ENCODE data around the gene TMEM51.
"Not testable (repeated sequence)": the region's sequence is repeated elsewhere in the genome, so short reads cannot be mapped to it uniquely, and the experiment has no call there.

The TMEM51 gene

DNA sequence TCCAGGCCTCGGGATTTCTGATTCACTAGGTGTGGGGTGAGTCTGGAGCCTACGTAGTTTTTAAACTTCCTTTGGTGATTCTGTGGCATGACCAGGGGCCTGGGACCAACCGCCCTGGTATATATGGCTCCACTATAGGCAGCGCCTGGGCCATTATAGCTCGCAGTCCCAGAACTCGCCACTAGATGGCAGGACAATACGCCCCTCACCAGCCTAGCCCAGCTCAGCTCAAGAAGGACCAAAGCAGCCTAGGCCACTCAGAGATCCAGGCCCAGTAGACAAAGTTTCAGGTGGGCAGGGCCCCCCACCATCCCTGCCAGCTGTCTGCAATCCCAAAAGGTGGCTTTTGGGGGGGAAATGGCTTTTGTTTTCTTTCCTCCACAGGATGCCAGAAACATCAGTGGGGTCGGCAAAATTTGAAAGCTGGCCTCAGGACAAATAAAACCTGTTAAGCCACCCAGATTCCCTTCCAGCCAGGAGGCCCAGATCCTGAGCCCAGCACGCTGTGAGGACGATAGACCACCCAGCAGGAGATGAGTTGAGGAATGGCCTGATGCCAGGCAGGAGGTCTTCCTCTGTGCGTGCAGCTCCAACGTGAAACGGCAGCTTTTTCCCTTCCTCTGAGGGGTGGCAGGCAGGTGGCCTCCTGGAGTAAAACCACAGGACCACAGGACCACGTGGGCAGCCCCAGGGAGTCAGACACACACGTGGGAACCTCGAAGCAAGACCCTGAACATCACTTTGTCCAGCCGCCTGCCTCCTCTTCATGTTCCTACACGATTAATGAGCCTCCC, 24.8 kb upstream of the TMEM51 start:
- peak; percentile 62 for DNase-seq

DNA sequence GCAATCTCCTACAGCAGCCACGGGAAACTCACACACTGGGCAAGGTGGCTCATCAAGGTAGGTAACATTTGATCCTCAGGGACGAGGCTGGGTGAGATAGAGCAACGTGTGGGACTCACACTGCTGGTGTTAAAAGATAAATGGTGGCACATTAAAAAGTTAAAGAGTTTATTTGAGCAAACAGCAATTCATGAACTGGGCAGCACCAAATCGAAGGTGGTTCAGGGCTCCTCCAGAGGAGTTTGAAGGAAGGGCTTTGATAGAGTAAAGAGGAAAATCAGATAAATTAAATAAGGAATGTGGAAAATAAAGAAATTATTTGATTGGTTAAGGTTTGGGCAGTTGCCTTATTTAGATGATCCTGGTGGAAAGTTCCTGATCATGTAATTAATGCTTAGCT, 23.6 kb upstream of the TMEM51 start:
- DNase-seq: no peak

DNA sequence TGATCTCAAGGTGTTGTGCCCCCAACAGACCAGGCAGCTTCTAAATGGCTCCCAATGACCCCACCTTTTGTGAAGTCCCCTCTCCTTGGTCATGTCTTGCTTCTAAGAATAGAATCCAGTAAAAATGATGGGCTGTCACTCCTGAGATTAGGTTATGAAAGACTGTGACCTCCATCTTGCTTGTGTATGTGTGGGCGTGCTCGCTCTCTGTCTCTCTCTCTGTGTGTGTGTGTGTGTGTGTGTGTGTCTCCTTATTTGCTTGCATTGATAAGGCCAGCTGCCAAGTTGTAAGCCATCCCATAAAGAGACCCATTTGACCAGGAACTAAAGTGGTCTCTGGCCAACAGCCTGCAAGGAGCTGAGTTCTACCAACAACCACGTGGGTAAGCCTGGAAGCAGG, 22.9 kb upstream of the TMEM51 start:
- DNase-seq: no peak

DNA sequence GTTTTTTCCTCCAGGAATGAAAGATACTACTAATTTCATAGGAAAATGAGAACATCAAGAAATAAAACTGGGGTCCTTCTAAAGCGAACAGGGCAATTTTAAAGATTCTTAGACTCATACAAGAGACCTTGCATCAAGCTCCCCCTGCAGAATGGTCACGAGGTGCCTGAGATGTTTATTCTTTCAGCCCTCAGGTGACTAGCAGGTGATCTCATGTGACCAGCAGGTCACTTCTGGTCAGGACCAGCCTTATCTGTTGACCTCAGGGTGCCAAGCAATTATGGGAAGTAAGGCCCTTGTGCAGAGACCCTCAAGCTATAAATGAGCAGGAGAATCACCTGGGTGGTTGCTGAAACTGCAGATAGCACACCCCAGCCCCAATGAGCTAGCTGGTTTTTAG, 20.6 kb upstream of the TMEM51 start:
- DNase-seq: no peak

DNA sequence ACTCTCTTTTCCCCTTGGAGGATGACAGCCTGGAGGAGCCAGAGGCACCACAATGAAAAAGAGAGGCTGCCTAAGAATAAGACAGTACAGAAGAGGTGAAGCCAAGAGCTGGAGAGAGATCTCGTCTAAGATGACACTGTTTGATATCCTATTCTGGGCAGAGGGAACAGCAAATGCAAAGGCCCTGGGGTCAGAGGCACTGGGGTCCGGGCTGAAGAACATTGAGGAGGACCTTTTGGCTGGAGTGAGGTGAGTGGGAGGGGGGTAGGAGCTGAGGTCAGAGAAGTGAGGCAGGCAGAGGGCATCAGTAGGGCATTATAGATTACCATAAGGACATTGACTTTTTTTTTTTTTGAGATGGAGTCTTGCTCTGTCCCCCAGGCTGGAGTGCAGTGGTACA, 19.3 kb upstream of the TMEM51 start:
- DNase-seq: no peak

DNA sequence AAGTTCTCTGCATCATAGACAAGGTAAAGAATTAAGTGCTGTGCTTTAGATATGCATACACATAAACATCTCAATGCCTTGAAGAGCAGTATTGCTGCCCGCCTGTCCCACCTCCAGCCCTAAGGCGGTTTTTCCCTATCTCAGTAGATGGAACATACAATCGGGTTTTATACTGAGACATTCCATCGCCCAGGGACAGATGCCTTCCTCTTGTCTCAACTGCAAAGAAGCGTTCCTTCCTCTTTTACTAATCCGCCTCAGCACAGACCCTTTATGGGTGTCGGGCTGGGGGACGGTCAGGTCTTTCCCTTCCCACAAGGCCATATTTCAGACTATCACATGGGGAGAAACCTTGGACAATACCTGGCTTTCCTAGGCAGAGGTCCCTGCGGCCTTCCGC, 17.9 kb upstream of the TMEM51 start:
- not testable (repeated sequence) for DNase-seq

DNA sequence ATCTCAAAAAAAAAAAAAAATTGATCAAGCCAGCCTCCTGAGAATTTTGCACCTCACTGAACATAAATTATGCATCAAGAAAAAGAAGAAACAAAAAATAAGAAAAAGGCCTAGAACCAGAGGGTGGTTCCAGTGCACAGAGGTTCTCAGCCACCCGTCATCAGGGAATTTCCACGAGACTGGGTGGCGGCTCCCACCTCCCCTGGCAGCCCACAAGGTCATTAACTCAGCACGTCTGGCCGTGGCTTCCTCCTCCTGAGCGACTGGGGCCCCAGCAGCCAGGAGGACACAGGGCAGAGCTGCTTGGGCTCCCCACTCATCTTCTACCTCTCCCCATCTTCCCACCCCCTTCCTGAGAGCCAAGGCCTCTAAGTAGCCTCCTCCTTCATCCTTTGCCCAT, 15.7 kb upstream of the TMEM51 start:
- no peak for DNase-seq

DNA sequence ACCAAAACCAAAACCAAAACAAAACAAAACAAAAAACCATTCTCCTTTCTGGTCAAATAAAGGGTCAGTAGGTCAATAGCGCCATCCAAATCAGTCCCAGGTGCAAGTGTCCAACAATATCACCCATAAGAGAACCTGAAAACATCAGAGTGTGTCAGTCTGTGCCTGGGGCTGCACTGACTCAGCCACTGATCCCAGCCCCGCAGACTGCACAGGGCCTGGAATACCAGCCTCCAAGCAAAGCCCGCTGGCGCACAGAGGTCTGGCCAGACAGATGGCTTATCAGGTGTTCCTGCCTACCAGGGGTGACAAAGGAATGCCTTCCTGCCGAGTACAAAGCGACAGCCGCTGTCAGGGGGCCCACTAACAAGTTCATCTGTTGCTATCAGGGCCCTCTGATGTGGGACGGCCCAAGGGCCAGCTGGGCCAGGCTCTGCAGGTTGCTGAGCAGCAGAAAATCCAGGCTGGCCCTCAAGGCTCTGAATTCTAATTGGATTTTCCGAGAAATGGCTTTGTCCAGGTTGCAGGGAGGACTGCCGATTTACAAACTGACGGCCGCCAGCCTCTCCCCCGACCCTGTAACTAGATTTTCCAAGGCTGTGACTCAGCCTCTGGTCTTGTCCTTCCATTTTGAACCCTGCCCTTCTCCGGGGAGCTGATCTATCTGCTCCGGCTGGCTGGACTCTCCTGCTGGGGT, 13.7 kb upstream of the TMEM51 start:
- DNase-seq: peak; percentile 26

DNA sequence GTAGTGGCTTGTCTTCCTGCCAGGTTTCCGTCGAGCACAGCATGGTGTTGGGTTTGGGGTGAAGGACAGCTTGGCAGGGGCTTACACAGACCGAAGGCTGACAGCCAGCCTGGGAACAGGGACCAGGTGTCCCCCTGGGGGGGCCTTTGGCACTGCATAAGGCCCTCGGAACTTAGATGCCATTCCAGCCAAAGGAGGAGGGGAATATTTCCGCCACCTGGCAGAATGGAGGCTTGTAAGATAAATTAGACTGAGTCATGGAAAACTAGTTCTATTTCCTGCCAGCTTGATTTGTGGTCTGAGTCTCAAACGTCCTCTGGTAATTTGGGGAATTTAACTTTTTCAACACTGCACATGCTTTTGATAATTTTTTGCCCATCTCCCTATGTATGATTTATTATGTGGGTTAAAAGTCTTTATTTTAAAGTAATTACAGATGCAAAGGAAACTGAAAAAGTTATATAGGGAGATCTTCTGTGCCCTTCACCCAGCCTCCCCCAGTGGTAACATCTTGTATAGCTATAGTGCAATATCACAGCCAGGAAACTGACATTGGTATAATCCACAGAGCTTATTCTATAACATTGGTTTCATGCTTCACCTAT, 11.5 kb upstream of the TMEM51 start:
- no peak for DNase-seq

DNA sequence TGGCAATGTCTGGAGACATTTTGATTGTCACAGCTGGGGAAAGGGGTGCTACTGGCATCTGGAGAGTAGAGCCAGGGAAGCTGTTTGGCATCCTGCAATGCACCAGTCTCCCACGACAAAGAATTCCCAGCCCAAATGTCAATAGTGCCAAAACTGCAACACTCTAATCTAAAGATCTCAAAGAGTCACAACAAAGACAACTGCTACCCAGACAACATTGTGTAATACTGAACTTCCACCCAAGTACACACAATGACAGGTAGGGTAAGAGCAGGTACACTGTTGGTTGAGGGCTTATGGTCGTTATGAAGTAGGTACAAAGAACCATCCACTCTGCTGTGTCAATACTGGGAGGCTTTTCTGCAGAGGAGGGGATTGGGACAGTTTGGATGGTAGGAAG, 8.2 kb upstream of the TMEM51 start:
- no peak for DNase-seq

DNA sequence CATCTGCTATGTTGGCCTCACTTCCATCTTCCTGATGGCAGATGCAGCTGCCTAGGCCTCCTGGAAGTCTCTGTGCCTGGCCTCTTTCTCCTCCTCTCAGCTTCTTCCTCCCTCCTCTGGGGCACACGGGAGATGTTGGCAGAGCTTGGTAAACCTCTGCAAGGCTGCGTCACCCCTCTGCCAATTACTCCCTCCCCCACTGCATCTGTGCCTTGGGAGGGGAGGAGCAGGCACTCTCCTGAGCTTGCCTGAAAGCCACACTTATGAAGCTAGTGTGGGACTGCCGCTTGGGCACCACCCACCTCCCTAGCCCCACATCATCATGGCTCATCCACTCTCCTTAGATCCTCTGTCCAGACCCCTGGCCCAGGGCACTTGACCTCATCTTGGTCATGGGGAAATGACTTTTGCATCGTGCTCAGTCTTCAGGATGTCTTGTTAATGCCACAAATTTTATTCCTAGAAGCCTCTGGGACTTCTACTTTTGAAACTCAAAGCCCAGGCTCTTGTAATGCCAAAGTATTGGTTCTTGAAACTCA, 7.3 kb upstream of the TMEM51 start:
- no peak for DNase-seq

DNA sequence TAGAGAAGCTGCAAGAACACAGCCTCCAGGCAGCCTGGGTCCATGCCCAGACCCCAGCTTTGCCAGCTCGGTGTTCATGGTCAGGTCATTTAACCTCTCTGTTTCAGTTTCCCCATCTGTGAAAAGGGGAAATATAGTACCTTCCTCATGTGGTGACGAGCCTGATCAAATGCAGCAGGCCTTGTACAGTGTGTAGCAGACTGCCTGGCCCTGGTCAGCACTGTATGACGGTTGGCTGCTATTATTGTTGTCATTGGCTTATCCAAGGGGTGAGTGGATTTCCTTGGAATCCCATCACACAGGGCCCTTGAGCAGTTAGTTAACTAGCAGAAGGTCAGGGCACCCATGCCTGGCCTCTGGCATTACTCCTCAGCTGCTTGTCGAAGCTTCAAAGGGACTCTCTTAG, 6.6 kb upstream of the TMEM51 start:
- no peak for DNase-seq

DNA sequence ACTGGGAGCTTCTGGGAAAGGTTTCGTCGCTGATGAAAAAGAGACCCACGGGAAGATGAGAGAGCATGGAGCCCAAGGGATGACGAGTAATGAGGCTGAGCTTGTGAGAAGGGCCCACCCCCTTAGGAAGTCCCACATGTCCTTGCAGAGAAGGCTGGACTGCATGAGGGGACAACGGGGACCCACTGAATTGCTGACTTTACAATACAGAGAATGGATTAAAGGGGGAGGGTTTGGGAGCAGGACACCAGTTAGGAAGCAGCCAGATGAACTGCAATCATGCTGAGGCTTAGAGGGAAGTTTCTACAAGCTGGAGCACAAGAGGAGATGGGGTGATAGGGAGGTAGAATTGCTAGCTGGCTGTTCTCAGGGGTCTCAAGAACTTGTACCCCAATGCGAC, 5.5 kb upstream of the TMEM51 start:
- DNase-seq: no peak

DNA sequence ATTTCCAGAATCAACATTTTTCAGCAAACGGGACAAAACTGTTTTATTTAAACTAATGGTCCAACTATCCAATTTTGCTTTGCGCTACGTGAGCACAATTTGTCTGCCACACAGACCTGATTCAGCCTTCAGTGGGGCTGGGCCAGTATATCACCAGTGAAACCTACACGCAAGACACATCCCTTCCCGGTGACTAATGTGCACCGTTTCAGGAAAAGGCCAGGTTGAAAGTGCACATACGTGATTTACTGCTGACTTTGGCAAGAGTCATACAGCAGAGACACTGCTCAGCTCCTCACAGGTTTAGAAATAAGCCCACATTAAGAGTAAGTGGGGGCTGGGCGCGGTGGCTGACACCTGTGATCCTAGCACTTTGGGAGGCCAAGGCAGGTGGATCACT, 5.1 kb upstream of the TMEM51 start:
- DNase-seq: no peak

DNA sequence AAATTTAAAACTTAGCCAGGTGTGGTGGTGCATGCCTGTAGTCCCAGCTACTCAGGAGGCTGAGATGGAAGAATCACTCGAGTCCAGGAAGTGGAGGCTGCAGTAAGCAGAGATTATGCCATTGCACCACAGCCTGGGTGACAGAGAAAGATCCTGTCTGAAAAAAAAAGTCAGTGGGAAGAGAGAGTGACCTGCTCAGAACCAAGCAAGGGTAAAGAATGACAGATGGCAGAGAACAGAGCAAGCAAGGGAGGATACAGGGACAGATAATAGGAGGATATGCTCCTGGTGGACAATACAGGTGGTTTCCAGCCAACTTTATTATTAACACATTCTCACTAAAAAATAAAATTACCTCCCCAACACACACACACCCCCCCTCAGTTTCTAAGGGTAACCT, 4.6 kb upstream of the TMEM51 start:
- DNase-seq: no peak

DNA sequence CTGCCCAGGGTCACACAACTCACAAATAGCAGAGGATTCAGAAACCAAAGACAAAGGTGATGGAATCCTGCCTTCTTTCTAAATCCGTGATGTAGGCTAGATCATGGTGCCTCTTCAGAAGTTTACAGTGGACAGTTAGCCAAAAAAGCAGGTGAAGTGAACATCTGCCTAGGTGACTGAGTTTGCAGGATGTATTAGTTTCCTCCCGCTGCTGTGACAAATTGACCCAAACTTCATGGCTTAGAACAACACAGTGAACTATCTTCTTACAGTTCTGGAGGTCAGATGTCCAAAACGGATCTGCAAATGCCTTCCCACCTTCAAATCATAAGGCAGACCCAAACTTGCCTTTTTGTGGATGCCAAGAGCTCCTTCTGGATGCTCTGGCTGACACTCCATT, 3.2 kb upstream of the TMEM51 start:
- no peak for DNase-seq

DNA sequence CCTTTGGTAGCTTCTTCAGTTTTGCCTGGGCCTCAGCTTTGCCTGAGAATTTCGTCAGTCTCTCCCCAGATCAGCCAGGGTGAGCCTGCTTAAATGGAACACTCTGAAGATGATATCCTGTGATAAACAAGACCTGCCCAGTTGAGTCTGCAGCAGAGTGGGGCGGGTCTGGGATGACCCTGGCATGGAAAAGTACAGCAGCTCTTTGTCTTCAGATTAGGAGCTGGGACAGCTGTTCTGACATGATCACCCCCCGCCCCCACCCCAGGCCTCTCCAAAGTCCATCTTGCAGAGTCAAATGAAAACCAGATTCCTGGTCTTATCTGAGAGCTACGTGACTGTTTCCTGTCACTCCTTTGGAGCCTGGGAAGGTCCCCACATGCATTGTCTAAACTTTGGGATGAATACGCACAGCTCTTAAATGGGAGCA, 2.2 kb upstream of the TMEM51 start:
- DNase-seq: no peak

DNA sequence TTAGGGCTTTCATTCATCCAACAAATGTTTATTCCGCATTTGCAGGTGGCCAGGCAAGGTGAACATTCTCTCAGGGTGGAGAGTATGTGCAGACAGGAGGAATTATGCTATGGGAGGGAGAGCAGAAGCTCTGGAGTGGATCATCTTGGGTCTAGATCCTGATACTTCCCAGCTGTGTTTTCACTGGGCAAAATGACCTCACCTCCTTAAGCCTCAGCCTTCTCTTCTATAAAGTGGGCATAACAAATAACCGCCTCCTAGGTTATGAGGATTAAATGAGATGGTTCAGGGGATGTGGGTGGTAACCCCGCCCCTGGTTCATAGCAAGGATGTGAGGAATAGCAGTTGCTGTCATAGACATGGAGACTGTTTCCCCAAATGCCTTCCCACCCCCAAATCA, 1.7 kb upstream of the TMEM51 start:
- no peak for DNase-seq

DNA sequence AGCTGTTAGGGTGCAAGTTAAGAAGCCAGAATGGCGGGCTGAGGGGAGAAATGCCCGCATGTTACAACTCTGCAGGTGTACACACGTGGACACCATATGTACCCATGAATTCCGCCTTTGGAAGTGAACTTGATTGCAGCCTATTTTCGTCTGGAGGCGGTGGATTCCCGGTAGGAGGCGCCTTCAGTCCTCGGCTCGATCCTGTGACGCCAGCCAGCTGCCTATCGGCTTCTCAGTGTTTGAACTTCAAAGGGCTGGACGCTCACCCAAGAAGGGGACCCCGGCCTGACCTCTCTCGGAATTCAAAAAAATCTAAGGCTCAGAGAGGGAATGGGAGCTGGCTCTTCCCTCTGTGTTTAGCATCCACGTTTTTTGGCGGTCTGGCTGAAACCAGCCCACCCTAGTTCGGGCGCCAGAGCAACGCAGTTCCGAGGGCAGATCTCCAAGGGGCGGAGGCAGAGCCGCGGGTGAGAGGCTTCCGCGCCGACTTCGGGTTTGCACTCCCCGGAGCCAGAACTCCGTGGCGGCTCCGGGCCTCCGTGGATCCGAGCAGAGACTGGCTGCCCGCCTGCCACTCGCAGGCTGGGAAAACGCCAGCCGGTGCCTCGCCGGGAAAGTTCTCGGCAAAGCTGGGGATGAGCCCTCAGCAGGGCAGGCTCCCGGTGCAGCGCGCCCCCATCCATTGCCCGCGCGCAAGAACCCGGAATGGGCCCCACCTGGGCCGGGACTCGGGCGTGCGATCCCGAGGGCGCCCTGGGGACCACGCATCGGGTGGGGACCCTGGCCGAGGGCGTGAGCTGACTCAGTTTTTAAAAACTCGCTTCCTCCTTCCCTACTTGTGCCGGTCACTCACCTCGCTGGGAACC, 996 bp upstream of the TMEM51 start:
- DNase-seq: peak; percentile 68

DNA sequence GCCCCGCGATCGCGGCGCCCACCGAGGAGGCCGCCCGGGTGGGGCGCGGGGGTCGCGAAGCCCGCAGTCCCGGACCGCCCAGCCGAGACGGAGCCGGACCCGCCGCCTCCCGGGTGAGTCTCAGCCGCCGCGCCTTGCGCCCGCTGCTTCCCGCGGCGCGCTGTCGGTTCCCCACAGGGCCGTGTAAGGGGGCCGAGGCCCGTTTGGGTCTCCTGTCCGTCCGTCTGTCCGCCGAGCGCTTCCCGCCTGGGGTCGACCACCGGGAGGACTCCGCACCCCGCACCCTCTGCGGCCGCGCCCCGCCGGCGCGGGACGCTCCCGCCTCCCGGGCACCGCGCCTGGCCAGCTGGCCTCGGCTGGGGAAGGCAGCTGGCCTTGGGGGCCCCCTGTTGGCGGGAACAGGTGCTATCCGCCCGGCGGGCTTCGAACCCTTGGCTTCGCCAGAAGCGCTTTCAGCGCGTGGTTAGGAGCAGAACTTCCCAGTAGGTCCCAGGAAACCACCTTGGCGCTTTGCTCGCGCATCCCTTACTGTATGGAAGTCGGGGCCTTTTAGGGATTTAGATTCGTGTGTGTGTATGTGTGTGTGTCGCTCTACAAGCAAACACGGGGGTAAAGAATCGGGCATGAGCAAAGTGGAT, 414 bp downstream of the TMEM51 start:
- DNase-seq: peak; percentile 64

DNA sequence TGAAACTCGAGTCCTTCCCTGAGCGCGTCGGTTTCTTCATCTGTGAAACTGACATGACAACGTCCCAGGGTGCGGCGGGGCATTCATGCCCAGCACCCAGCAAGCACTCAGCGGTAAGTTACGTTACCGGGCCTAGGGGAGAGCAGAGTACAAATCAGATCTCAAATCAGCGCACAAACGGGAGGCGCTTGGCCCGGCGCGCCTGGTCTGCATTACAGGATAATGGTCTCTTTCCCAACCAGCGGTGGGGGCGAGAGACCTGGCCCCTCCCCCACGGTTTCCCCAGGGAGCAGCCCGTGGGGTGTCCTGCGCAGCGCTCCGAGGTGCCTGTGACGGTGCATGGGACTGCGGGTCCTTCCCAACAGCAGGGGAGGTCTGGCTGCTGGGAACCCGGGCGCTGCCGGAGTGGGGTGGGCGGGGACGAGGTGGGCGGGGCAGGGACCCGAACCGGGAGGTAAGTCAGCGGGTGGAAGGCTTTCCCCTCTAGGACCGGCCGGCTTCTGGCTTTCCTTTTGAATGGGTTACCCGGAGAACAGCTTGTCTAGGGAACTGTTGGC, 1.0 kb downstream of the TMEM51 start:
- DNase-seq: peak; percentile 44

DNA sequence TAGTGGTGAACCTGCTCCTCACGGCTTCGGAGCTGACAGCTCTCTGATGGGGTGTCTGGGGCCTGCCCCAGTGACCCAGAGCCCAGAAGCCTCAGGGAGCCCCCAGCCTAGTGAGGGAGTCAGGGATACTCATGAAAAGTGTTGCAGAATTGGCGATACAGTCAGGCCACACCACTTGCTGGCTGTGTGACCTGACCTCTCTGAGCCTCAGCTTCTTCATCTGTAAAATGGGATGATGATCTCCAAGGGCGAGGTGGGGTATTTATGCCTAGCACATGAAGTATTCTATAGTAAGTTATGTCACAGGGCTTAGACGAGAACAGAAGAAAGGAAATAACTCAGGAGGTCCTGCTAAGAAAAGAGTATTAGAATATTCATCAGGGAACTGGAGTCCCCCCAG, 1.6 kb downstream of the TMEM51 start:
- no peak for DNase-seq

All from T1000 (cell line).